ENCODE measurements around the gene LRRK1.
A peak's percentile ranks its signal among the peaks of the same experiment; 100 is the strongest.

Gene LRRK1

DNA sequence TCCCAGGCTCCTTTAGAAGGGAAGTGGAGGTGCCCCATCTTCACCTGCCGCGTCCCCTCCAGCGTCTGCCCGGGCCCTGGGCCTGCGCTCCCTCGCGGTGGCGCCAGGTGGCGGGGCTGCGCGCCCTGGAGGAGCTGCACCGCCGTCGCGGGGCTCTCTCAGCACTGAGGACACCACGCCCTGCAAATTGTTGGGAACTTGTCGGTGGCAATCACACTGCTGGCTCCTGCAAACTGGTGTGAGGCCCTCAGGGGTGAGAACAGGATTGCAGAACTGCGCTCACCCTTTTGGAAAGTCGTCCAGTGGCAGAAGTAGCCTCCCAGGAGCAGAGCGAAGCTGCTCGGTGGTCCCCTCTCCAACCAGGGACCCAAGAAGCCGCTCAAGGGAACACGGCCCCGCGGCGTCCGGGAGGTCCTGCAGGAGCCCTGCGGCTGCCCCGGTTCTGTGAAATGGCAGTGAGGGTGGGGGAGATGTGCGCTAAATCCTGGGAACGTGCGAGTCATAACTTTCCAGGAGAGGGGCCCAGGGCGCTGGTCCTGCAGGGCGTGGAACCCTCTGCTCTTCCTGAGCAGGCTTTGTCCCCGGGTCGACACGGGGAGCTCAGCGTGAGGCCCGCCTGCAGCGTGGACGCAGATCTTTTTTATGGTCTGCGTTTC lies 995 bp upstream of the LRRK1 start:
- H3K4me3 ChIP-seq (ENCODE audit: low read length): peak overlapping the region; percentile 84
- no peaks in the 10 kb centered on the region for H3K9me3 ChIP-seq (ENCODE audit: control insufficient read depth, insufficient read depth, low read length)
- H3K36me3 ChIP-seq (ENCODE audit: control insufficient read depth, low read length): peaks cover 78% of the 10 kb centered on the region
- peak overlapping the region; percentile 92 for H3K4me2 ChIP-seq (ENCODE audit: low read length)
- peak overlapping the region; percentile 85 for H3K27ac ChIP-seq (ENCODE audit: low read depth, low read length)
- no peaks in the 10 kb centered on the region; the same call in 1 of the 2 replicates for H4K20me1 ChIP-seq (ENCODE audit: control insufficient read depth, insufficient read depth, low read depth, low read length)
- H3K4me1 ChIP-seq (ENCODE audit: control insufficient read depth, low read length): peaks cover 49% of the 10 kb centered on the region
- H3K9me2 ChIP-seq (replicated peaks; ENCODE audit: control insufficient read depth, low read length): no peaks in the 10 kb centered on the region
- H3F3A ChIP-seq (ENCODE audit: control insufficient read depth, insufficient read depth): peaks cover 30% of the 10 kb centered on the region
- peaks cover 86% of the 10 kb centered on the region for H3K79me2 ChIP-seq (ENCODE audit: control insufficient read depth, low read length)
- TF ChIP-seq EZH2phosphoT487 (IDR thresholded peaks at IDR 0.05; ENCODE audit: borderline replicate concordance, low read length): no peak
- TF ChIP-seq, protein P1, sequence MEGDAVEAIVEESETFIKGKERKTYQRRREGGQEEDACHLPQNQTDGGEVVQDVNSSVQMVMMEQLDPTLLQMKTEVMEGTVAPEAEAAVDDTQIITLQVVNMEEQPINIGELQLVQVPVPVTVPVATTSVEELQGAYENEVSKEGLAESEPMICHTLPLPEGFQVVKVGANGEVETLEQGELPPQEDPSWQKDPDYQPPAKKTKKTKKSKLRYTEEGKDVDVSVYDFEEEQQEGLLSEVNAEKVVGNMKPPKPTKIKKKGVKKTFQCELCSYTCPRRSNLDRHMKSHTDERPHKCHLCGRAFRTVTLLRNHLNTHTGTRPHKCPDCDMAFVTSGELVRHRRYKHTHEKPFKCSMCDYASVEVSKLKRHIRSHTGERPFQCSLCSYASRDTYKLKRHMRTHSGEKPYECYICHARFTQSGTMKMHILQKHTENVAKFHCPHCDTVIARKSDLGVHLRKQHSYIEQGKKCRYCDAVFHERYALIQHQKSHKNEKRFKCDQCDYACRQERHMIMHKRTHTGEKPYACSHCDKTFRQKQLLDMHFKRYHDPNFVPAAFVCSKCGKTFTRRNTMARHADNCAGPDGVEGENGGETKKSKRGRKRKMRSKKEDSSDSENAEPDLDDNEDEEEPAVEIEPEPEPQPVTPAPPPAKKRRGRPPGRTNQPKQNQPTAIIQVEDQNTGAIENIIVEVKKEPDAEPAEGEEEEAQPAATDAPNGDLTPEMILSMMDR (IDR thresholded peaks at IDR 0.05; ENCODE audit: low read depth, low read length, poor library complexity, severe bottlenecking): peak; percentile 98
- H3K27me3 ChIP-seq (ENCODE audit: control insufficient read depth, low read length): no peaks in the 10 kb centered on the region

DNA sequence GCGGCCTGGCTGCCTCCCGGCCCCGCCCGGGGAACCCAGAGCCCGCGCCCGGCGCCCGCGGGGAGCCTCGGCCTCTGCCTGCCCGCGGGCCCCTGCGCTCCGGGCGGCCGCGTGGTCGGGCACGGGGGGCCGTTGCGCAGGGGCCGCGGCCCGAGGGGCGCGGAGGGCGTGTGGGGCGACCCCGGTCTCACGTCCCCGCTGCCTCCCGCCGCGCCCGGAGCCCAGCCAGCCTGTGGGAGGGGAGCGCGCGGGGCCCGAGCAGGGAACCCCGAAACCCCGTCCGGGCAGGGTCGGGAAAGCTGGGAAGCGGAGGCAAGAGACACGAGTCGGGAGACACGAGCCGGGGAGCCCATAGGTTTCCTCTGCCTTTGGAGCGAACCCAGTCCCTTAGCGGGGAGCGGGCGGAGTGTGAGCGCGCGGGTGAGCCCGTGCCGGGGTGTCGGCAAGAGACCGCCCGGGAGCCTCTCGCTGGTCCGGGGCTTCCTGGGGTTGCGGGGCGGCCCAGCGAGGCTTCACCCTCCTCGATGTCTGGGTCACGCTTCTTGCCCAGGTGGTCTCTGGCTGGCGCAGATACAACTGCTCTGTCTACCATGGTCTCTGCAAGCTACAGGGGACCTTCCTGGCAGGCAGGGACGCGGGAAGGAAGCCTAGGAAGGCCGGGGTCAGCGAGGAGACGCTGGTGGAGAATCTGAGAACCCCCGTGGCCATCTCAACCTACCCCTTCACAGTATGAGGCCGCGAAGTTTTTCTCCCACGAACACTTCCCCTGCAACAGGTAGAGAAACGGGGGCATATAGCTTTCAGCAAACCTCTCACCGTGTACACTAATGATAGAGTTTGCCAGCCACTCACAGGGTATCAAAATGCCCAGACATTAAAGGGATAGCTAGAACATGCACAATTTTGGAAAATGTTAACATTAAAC lies 586 bp downstream of the LRRK1 start:
- TF ChIP-seq, protein P1 (IDR thresholded peaks at IDR 0.05; ENCODE audit: low read depth, low read length, poor library complexity, severe bottlenecking): no peak
- no peak for TF ChIP-seq EZH2phosphoT487 (IDR thresholded peaks at IDR 0.05; ENCODE audit: borderline replicate concordance, low read length)
- H3K4me3 ChIP-seq (ENCODE audit: low read length): peak overlapping the region; percentile 96
- H3K36me3 ChIP-seq (ENCODE audit: control insufficient read depth, low read length): peaks cover 88% of the 10 kb centered on the region
- peaks cover 97% of the 10 kb centered on the region for H3K79me2 ChIP-seq (ENCODE audit: control insufficient read depth, low read length)
- peak overlapping the region; percentile 92 for H3K27ac ChIP-seq (ENCODE audit: low read depth, low read length)
- peaks cover 45% of the 10 kb centered on the region for H3F3A ChIP-seq (ENCODE audit: control insufficient read depth, insufficient read depth)
- H4K20me1 ChIP-seq (ENCODE audit: control insufficient read depth, insufficient read depth, low read depth, low read length): no peaks in the 10 kb centered on the region; the same call in 1 of the 2 replicates
- no peaks in the 10 kb centered on the region for H3K9me2 ChIP-seq (replicated peaks; ENCODE audit: control insufficient read depth, low read length)
- H3K9me3 ChIP-seq (ENCODE audit: control insufficient read depth, insufficient read depth, low read length): no peaks in the 10 kb centered on the region
- no peaks in the 10 kb centered on the region for H3K27me3 ChIP-seq (ENCODE audit: control insufficient read depth, low read length)
- H3K4me2 ChIP-seq (ENCODE audit: low read length): peak overlapping the region; percentile 100
- H3K4me1 ChIP-seq (ENCODE audit: control insufficient read depth, low read length): peaks cover 65% of the 10 kb centered on the region

DNA sequence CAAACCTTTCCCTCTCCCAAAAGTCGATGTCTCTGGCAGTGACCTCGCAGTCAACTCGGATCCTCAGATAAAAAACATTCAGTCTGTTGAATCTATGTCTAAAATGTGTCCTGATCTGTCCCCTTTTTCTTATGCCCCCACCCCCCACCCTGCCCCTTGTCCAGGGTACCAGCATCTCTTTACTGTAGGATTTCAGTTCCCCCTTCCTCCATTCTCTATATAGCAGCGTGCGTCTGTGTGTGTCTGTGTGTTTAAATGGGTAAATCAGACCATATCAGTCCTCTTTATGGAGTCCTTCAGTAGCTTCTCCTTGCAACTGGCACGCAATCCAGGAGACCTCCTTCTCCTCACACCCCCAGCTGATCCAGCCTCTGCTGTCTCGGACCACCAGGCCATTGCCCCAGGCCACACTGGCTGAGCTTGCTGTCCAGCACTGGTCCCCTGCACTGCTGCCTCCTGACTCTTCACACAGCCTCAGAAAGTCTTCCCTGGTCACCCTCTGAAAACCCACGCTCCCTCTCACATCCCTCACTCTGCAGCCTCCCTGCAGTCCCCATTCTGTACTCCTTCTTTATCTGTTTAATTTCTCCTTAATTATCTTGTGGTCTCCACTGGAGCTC lies 1.5 kb downstream of the LRRK1 start:
- H3K27me3 ChIP-seq (ENCODE audit: control insufficient read depth, low read length): no peaks in the 10 kb centered on the region
- H3K4me2 ChIP-seq (ENCODE audit: low read length): peak overlapping the region; percentile 100
- H3K4me1 ChIP-seq (ENCODE audit: control insufficient read depth, low read length): peaks cover 73% of the 10 kb centered on the region
- no peaks in the 10 kb centered on the region for H3K9me2 ChIP-seq (replicated peaks; ENCODE audit: control insufficient read depth, low read length)
- H4K20me1 ChIP-seq (ENCODE audit: control insufficient read depth, insufficient read depth, low read depth, low read length): no peaks in the 10 kb centered on the region; the same call in 1 of the 2 replicates
- peaks cover 53% of the 10 kb centered on the region for H3F3A ChIP-seq (ENCODE audit: control insufficient read depth, insufficient read depth)
- peak overlapping the region; percentile 92 for H3K27ac ChIP-seq (ENCODE audit: low read depth, low read length)
- H3K4me3 ChIP-seq (ENCODE audit: low read length): peak overlapping the region; percentile 96
- no peaks in the 10 kb centered on the region for H3K9me3 ChIP-seq (ENCODE audit: control insufficient read depth, insufficient read depth, low read length)
- H3K79me2 ChIP-seq (ENCODE audit: control insufficient read depth, low read length): peaks cover 96% of the 10 kb centered on the region
- H3K36me3 ChIP-seq (ENCODE audit: control insufficient read depth, low read length): peaks cover 88% of the 10 kb centered on the region
- TF ChIP-seq, protein P1 (IDR thresholded peaks at IDR 0.05; ENCODE audit: low read depth, low read length, poor library complexity, severe bottlenecking): no peak
- TF ChIP-seq EZH2phosphoT487 (IDR thresholded peaks at IDR 0.05; ENCODE audit: borderline replicate concordance, low read length): no peak

Measured in DOHH2 (cell line).